22Rv1 (cell line): ENCODE data around the gene MGRN1.

Experiments
- ZFX ChIP-seq: fragments of 450-650 bp; IDR thresholded peaks from 2 replicates; pipeline ENCODE4 v1.6.1; 2017; ENCODE audit warnings: antibody characterized with exemption, borderline replicate concordance
- TF ChIP-seq, protein P1 (sequence below): fragments of 450-650 bp; IDR thresholded peaks from 2 replicates; pipeline ENCODE4 v1.5.1; 2017; ENCODE audit warnings: mild to moderate bottlenecking

DNA sequence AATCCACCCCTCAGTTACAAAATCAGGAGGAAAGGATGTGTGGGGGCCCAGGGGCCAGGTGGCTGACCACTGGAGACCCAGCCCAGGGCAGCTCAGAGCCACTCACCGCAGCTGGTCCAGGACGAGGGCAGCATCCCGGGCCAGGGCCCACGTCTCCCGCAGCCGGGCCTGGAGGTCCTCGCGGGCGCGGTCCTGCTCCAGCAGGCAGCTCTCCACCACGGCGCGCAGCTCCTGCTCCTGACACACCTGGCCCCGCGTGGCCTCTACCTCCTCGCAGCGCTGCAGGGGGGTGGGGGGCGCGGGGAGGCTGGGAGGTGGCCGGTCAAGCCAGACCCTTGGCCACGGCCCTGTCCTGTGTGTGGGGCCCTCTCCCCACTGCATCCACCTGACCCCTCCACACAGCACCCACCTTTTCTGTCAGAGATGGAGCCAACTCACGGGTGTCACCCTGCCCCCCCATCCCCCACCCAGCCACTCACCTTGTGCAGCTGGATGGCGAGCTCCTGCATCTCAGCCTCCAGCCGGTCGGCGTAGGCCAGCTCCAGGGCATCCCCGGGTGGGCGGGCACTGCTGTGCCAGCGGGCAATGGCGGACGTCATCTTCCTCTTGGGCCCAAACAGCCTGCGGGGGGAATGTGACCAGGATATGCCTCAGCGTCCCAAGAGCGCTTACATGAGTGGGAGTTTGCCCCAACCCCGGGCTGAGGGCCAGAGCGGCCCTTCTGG, 73.9 kb downstream of the MGRN1 start:
- TF ChIP-seq, protein P1, sequence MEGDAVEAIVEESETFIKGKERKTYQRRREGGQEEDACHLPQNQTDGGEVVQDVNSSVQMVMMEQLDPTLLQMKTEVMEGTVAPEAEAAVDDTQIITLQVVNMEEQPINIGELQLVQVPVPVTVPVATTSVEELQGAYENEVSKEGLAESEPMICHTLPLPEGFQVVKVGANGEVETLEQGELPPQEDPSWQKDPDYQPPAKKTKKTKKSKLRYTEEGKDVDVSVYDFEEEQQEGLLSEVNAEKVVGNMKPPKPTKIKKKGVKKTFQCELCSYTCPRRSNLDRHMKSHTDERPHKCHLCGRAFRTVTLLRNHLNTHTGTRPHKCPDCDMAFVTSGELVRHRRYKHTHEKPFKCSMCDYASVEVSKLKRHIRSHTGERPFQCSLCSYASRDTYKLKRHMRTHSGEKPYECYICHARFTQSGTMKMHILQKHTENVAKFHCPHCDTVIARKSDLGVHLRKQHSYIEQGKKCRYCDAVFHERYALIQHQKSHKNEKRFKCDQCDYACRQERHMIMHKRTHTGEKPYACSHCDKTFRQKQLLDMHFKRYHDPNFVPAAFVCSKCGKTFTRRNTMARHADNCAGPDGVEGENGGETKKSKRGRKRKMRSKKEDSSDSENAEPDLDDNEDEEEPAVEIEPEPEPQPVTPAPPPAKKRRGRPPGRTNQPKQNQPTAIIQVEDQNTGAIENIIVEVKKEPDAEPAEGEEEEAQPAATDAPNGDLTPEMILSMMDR = no peak
- no peak for TF ChIP-seq ZFX
